ENCODE measurements around the gene ADAR. TPM values are rescaled to one million over a fixed set of nuclear protein-coding genes. Genes with fewer than 3 reads are reported as not detected.

Gene ADAR
- total and polyA plus RNA-seq, 7 donors, result 21.0 to 103 (median 67.8) TPM

DNA sequence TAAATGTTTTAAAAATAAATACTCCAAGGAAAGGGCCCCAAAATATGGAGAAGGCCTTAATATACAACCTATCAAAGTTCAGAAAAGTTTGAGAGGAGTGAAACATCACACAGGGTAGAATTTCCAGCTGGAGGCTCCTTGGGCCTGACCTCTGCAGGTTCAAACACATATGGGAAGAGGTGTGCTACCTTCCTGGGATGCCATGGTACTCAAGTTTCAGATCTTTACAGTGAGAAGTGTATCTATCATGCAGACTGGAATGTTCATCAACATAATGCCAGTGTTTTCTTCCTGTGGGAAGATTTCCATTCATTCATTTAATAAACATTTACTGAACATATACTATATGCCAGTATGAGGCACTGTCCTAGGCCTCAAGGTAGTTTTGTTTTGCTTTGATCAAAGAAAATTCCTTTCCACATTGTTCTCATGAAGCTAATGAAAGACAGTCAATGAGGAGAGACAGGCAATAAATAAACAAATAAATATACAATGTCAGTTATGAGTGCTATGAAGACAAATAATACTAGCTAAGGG, 14.6 kb upstream of the ADAR start:
- H3K36me3 ChIP-seq, result no peaks in the 10 kb centered on the region
- DNase-seq, result no peak
- H3K4me3 ChIP-seq, result no peak overlapping the region
- TF ChIP-seq POLR2A (IDR thresholded peaks at IDR 0.05) (no peak), POLR2AphosphoS5 (IDR thresholded peaks at IDR 0.05) (no peak), EP300 (IDR thresholded peaks at IDR 0.05) (no peak)
- TF ChIP-seq, protein P1, sequence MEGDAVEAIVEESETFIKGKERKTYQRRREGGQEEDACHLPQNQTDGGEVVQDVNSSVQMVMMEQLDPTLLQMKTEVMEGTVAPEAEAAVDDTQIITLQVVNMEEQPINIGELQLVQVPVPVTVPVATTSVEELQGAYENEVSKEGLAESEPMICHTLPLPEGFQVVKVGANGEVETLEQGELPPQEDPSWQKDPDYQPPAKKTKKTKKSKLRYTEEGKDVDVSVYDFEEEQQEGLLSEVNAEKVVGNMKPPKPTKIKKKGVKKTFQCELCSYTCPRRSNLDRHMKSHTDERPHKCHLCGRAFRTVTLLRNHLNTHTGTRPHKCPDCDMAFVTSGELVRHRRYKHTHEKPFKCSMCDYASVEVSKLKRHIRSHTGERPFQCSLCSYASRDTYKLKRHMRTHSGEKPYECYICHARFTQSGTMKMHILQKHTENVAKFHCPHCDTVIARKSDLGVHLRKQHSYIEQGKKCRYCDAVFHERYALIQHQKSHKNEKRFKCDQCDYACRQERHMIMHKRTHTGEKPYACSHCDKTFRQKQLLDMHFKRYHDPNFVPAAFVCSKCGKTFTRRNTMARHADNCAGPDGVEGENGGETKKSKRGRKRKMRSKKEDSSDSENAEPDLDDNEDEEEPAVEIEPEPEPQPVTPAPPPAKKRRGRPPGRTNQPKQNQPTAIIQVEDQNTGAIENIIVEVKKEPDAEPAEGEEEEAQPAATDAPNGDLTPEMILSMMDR (IDR thresholded peaks at IDR 0.05), result no peak
- H3K9me3 ChIP-seq, result no peaks in the 10 kb centered on the region
- intact Hi-C loops (cut with DNase I), result no loop called here
- H3K27me3 ChIP-seq, result no peaks in the 10 kb centered on the region
- peaks cover 0 to 18% (median 12%) of the 10 kb centered on the region in 4 donors for H3K4me1 ChIP-seq
- H3K27ac ChIP-seq, result no peak overlapping the region

- WGBS, 2 donors, result 67 to 89% methylated on average over 5 of the region's 5 CpGs
- peaks cover 0 to 16% (median 11%) of the 10 kb centered on the region in 4 donors for H3K4me1 ChIP-seq
- TF ChIP-seq, protein P1 (IDR thresholded peaks at IDR 0.05), result no peak
- TF ChIP-seq EP300 (IDR thresholded peaks at IDR 0.05), result no peak
- TF ChIP-seq POLR2AphosphoS5 (IDR thresholded peaks at IDR 0.05), result no peak
- TF ChIP-seq POLR2A (IDR thresholded peaks at IDR 0.05), result no peak
Observed at GRCh38 chr1:154621875-154622274, 13.9 kb upstream of the ADAR start.

GRCh38 chr1:154620751-154621150, 12.8 kb upstream of the ADAR start:
- intact Hi-C loops (cut with DNase I), result no loop called here
- WGBS, 2 donors, result 81 to 82% methylated on average over 3 of the region's 3 CpGs
- DNase-seq, result no peak

More at GRCh38 chr1:154621875-154622274, 13.9 kb upstream of the ADAR start:
- no peaks in the 10 kb centered on the region for H3K36me3 ChIP-seq
- no peak overlapping the region for H3K4me3 ChIP-seq
- H3K27me3 ChIP-seq, result no peaks in the 10 kb centered on the region
- H3K9me3 ChIP-seq, result no peaks in the 10 kb centered on the region
- H3K27ac ChIP-seq, result no peak overlapping the region
- no peak for DNase-seq
- intact Hi-C loops (cut with DNase I), result no loop called here

GRCh38 chr1:154619181-154619948, 11.4 kb upstream of the ADAR start:
- Histone ChIP-seq H3K36me3 (no peaks in the 10 kb centered on the region), H3K27ac (no peak overlapping the region), H3K27me3 (no peaks in the 10 kb centered on the region), H3K4me3 (no peak overlapping the region), H3K4me1 (peaks cover 0 to 11% (median 3%) of the 10 kb centered on the region in 4 donors), H3K9me3 (no peaks in the 10 kb centered on the region)
- no peak for DNase-seq
- WGBS, 2 donors, result 89 to 90% methylated on average over 5 of the region's 5 CpGs
- intact Hi-C loops (cut with DNase I), result no loop called here
- TF ChIP-seq, protein P1 (IDR thresholded peaks at IDR 0.05), result no peak
- TF ChIP-seq POLR2AphosphoS5 (IDR thresholded peaks at IDR 0.05) (no peak), POLR2A (IDR thresholded peaks at IDR 0.05) (no peak), EP300 (IDR thresholded peaks at IDR 0.05) (no peak)

More at GRCh38 chr1:154620751-154621150, 12.8 kb upstream of the ADAR start:
- H3K36me3 ChIP-seq, result no peaks in the 10 kb centered on the region
- no peak overlapping the region for H3K4me3 ChIP-seq
- no peak overlapping the region for H3K27ac ChIP-seq
- H3K9me3 ChIP-seq, result no peaks in the 10 kb centered on the region
- H3K27me3 ChIP-seq, result no peaks in the 10 kb centered on the region
- H3K4me1 ChIP-seq, result peaks cover 0 to 12% (median 5%) of the 10 kb centered on the region in 4 donors
- TF ChIP-seq, protein P1 (IDR thresholded peaks at IDR 0.05), result no peak
- no peak for TF ChIP-seq POLR2A (IDR thresholded peaks at IDR 0.05)
- no peak for TF ChIP-seq POLR2AphosphoS5 (IDR thresholded peaks at IDR 0.05)
- TF ChIP-seq EP300 (IDR thresholded peaks at IDR 0.05), result no peak
